Right atrium auricular region (tissue), 2 donors: ENCODE results near the gene C5AR2. TPM values are rescaled to one million over a fixed set of nuclear protein-coding genes. Genes with fewer than 3 reads are reported as not detected.

Experiments used
- DNase-seq: peaks from one replicate; pipeline ENCODE4 v3.0.0-alpha.2; 2019; ENCODE audit warnings: low spot score
- H3K27ac ChIP-seq, 2 donors: fragments of 200-600 bp; sonication (generic); 1 replicate in 1 of 2; 2 replicates in 1 of 2; pipeline ENCODE4 v1.5.1; 2016 to 2019
- H3K27me3 ChIP-seq, 2 donors: fragments of 200-600 bp; sonication (generic); one replicate each; pipeline versions ENCODE4 v1.5.1 to v1.6.0; 2017 to 2019
- H3K36me3 ChIP-seq: fragments of 200-600 bp; sonication (generic); one replicate; pipeline ENCODE4 v1.5.1; 2016
- H3K4me1 ChIP-seq, 2 donors: fragments of 200-600 bp; sonication (generic); one replicate each; pipeline versions ENCODE4 v1.5.1 to v1.6.0; 2017 to 2019
- H3K4me3 ChIP-seq, 2 donors: fragments of 200-600 bp; sonication (generic); 1 replicate in 1 of 2; 2 replicates in 1 of 2; pipeline ENCODE4 v1.5.1; 2017 to 2019; ENCODE audit warnings: mild to moderate bottlenecking in 1 of 2, moderate library complexity in 1 of 2
- H3K9me3 ChIP-seq, 2 donors: fragments of 200-600 bp; sonication (generic); one replicate each; pipeline ENCODE4 v1.5.1; 2019
- total RNA-seq, 2 donors: library from RNA; depleted of rRNA; stranded (reverse); fragments of >200 nt; gene quantifications; one replicate each; pipeline ENCODE4 v1.1.0, GENCODE V29; 2016
- TF ChIP-seq, protein P1 (sequence below), 2 donors: fragments of 200-600 bp; sonication (generic); IDR thresholded peaks; one replicate each; pipeline ENCODE4 v1.5.1; 2019; ENCODE audit warnings: antibody characterized with exemption in 2 of 2

Gene C5AR2
- total RNA-seq, 2 donors from 2014 or later = 1.1 to 3.3 TPM

GRCh38 chr19:47372603-47373002 lies 40.6 kb downstream of the C5AR2 start:
- H3K4me3 ChIP-seq = no peak overlapping the region
- H3K27ac ChIP-seq = no peak overlapping the region
- no peak for DNase-seq
- TF ChIP-seq, protein P1, sequence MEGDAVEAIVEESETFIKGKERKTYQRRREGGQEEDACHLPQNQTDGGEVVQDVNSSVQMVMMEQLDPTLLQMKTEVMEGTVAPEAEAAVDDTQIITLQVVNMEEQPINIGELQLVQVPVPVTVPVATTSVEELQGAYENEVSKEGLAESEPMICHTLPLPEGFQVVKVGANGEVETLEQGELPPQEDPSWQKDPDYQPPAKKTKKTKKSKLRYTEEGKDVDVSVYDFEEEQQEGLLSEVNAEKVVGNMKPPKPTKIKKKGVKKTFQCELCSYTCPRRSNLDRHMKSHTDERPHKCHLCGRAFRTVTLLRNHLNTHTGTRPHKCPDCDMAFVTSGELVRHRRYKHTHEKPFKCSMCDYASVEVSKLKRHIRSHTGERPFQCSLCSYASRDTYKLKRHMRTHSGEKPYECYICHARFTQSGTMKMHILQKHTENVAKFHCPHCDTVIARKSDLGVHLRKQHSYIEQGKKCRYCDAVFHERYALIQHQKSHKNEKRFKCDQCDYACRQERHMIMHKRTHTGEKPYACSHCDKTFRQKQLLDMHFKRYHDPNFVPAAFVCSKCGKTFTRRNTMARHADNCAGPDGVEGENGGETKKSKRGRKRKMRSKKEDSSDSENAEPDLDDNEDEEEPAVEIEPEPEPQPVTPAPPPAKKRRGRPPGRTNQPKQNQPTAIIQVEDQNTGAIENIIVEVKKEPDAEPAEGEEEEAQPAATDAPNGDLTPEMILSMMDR (IDR thresholded peaks at IDR 0.05) = no peak
- peaks cover 0 to under 1% of the 10 kb centered on the region in 2 donors for H3K4me1 ChIP-seq
- peaks cover 82% of the 10 kb centered on the region for H3K36me3 ChIP-seq
- H3K9me3 ChIP-seq = no peaks in the 10 kb centered on the region
- H3K27me3 ChIP-seq = no peaks in the 10 kb centered on the region

DNA sequence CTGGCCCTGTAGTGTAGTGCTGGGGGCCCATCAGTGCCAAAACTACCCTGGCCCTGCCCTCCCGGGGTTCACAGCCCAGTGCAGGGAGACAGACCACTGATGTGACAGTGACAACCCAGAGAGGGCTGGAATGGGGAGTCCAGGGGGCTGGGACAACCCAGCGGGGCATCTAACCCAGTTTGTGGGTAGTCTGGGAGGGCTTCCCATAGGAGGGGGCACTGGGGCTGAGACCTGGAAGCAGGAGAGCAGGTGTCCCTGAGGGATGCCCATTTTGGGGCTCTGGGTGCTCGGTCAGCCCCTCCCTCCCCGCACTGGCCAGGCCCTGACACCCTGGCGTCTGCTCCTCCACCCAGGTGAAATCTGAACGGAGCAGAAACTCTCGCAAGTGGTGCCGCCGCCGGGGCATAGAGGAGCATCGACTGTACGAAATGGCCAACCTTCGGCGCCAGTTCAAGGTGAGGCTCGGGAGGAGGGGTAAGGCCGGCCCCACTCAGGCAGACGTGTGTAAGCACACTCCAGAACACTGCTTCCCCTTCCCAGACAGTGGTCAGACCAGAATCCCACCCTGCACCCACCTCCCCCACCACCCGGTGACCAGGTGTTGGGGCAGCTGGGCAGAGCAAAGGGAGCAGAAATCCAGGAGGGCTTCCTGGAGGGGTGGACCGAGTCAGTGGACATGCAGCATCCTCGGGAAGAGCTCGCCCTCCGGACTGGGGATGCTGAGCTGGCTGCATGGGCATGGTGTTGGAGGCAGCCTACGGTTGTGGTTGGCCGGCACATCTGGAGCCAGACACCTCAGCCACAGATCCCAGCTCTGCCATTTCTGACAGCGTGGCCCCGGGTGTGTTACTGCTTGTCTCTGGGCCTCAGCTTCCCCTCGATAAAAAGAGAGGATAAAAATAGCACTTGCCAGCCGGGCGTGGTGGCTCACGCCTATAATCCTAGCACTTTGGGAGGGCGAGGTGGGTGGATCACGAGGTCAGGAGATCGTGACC lies 41.6 kb downstream of the C5AR2 start:
- Histone ChIP-seq H3K9me3 (no peaks in the 10 kb centered on the region), H3K4me3 (no peak overlapping the region), H3K27ac (no peak overlapping the region), H3K4me1 (peaks cover 0 to 7% of the 10 kb centered on the region in 2 donors), H3K27me3 (no peaks in the 10 kb centered on the region), H3K36me3 (peaks cover 88% of the 10 kb centered on the region)
- DNase-seq = no peak
- TF ChIP-seq, protein P1 (IDR thresholded peaks at IDR 0.05) = no peak

- no peaks in the 10 kb centered on the region for H3K9me3 ChIP-seq
- H3K36me3 ChIP-seq = peaks cover 79% of the 10 kb centered on the region
- no peaks in the 10 kb centered on the region for H3K27me3 ChIP-seq
- DNase-seq = no peak
- H3K27ac ChIP-seq = no peak overlapping the region
- TF ChIP-seq, protein P1 (IDR thresholded peaks at IDR 0.05) = no peak
- H3K4me1 ChIP-seq = peaks cover 0 to 7% of the 10 kb centered on the region in 2 donors
- no peak overlapping the region for H3K4me3 ChIP-seq
Observed at GRCh38 chr19:47374876-47375693, 43.1 kb downstream of the C5AR2 start.

- peak overlapping the region in 1 of 2 donors; percentile 85 for H3K27ac ChIP-seq
Observed at GRCh38 chr19:47375694-47376588, 44.0 kb downstream of the C5AR2 start.

More at GRCh38 chr19:47375694-47376588, 44.0 kb downstream of the C5AR2 start:
- no peaks in the 10 kb centered on the region for H3K9me3 ChIP-seq
- no peak overlapping the region for H3K4me3 ChIP-seq
- no peaks in the 10 kb centered on the region for H3K27me3 ChIP-seq
- H3K4me1 ChIP-seq = peaks cover 0 to 7% of the 10 kb centered on the region in 2 donors
- TF ChIP-seq, protein P1 (IDR thresholded peaks at IDR 0.05) = no peak
- DNase-seq = no peak
- peaks cover 81% of the 10 kb centered on the region for H3K36me3 ChIP-seq
